Fibroblast of peridontal ligament (primary cell): ENCODE results near the gene VWA5B2.

ENCODE experiments used
- DNase-seq: peaks from one replicate; pipeline ENCODE4 v3.0.0-alpha.2; 2010; ENCODE audit errors: extremely low read depth

The VWA5B2 gene

GRCh38 chr3:184275961-184276910 is 46.9 kb downstream of the VWA5B2 start, which contains the start of gene ECE2:
Gene ECE2 (plus strand): TSS chr3:184276022. CDS start chr3:184276154, 132 bp downstream.
- DNase-seq = no peak

- DNase-seq = no peak
Observed at GRCh38 chr3:184277366-184277765, 48.0 kb downstream of the VWA5B2 start.

- DNase-seq = no peak
Observed at GRCh38 chr3:184282941-184283340, 53.6 kb downstream of the VWA5B2 start.

- DNase-seq = no peak
Observed at GRCh38 chr3:184283681-184284080, 54.3 kb downstream of the VWA5B2 start.

GRCh38 chr3:184284696-184285095 is 55.3 kb downstream of the VWA5B2 start:
- peak; percentile 62 for DNase-seq

GRCh38 chr3:184289426-184289938 is 60.1 kb downstream of the VWA5B2 start:
- DNase-seq = peak; percentile 48

GRCh38 chr3:184290331-184290730 is 60.9 kb downstream of the VWA5B2 start:
- no peak for DNase-seq

- DNase-seq = no peak
Observed at GRCh38 chr3:184291044-184291737, 61.8 kb downstream of the VWA5B2 start.
